ENCODE data around the gene FGFR2.

GRCh38 chr10:121519411-121519810, 78.8 kb downstream of the FGFR2 start:
- TF ChIP-seq CTCF (IDR thresholded peaks at IDR 0.05) (no peak), POLR2A (IDR thresholded peaks at IDR 0.05) (no peak), POLR2AphosphoS5 (IDR thresholded peaks at IDR 0.05) (no peak)
